GM13977 (cell line): ENCODE data around the gene PTPRE.

ENCODE experiments used
- DNase-seq: peaks from one replicate; pipeline ENCODE4 v3.0.0; 2012; ENCODE audit warnings: low spot score
- in situ Hi-C: fragments of 300-500 bp; cut with MboI; formaldehyde crosslinking; loops from one replicate; pipeline ENCODE4 v1.12.0; 2022; ENCODE audit warnings: low sequenced_read_pairs, low pct_unique_long_range_greater_than_20kb, mixed read lengths, inconsistent platforms; ENCODE audit not compliant: unreplicated experiment
- TF ChIP-seq, protein P1 (sequence below): IDR thresholded peaks from 2 replicates; pipeline ENCODE4 v1.5.1; 2012; ENCODE audit warnings: mild to moderate bottlenecking, control low read depth; ENCODE audit not compliant: insufficient read depth; ENCODE audit errors: extremely low read depth, missing control alignments

PTPRE gene

DNA sequence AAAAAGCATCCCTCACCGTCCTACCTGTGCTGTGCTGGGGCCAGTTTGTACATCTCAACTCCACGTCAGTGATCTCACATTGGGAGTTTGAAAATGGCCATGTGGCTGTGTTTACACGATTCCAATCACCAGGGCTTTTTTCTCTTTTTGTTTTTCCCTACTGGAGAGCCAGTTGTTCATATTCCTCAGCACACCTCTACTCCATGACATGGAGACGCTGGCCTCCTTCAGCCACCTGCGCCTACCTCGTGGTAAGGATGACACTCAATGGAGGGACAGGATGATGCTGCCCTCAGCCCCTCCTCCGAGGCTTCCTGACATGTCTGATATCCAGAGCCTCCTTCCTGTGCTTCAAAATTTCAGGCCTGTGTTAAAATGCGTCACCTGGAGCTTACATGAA is 24.5 kb upstream of the PTPRE start:
- no peak for DNase-seq
- TF ChIP-seq, protein P1, sequence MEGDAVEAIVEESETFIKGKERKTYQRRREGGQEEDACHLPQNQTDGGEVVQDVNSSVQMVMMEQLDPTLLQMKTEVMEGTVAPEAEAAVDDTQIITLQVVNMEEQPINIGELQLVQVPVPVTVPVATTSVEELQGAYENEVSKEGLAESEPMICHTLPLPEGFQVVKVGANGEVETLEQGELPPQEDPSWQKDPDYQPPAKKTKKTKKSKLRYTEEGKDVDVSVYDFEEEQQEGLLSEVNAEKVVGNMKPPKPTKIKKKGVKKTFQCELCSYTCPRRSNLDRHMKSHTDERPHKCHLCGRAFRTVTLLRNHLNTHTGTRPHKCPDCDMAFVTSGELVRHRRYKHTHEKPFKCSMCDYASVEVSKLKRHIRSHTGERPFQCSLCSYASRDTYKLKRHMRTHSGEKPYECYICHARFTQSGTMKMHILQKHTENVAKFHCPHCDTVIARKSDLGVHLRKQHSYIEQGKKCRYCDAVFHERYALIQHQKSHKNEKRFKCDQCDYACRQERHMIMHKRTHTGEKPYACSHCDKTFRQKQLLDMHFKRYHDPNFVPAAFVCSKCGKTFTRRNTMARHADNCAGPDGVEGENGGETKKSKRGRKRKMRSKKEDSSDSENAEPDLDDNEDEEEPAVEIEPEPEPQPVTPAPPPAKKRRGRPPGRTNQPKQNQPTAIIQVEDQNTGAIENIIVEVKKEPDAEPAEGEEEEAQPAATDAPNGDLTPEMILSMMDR, result no peak
- in situ Hi-C loops, result no loop called here

DNA sequence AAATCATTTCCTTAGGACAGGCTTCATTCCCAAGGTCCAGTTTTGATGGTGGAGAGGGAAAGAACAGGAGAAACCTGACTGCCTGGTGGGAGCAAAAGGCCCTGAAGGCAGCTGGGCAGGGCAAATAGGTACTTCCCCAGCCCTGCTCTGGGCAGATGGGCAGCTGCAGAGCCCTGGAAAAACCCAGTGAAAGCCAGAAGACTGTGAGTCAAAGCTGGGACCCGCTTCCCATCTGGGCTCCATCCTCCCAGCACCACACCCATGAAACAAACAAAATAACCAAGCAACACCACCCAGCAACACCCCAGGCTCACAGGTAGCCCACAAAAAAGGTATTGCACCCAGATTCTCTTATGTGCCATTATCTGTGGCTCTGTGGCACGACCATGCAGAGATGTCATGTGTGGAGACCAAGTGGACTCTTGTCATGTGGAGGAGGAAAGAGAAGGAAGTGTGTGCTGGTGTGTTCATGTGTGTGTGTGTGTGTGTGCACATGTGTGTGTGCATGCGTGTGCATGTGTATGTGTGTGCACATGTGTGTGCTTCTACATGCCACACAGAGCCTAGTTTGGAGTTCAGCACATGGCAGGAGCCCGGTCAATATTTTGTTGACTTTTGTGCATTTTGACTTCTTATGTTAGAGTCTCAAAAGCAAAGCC is 24.0 kb upstream of the PTPRE start:
- DNase-seq, result no peak
- in situ Hi-C loops, result no loop called here
- TF ChIP-seq, protein P1, result no peak

DNA sequence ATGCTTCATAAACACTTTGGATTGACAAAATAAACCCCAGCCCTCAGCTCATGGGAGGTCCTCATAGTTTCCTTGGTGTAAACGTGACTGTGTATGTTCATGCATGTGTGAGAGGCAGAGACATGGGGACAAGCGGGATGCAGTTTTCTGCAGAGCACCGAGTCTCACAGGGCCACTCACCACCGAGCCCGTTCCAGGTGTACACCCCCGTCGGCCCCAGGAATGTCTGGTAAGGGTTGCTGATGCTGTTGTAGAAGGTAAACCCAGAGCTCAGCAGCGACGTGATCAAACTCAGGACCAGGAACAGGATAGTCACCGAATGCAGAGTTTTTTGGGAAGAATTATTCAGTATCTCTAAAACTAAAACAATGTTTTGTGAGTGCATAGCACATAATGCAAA is 23.4 kb upstream of the PTPRE start:
- TF ChIP-seq, protein P1, result no peak
- DNase-seq, result no peak
- in situ Hi-C loops, result no loop called here

DNA sequence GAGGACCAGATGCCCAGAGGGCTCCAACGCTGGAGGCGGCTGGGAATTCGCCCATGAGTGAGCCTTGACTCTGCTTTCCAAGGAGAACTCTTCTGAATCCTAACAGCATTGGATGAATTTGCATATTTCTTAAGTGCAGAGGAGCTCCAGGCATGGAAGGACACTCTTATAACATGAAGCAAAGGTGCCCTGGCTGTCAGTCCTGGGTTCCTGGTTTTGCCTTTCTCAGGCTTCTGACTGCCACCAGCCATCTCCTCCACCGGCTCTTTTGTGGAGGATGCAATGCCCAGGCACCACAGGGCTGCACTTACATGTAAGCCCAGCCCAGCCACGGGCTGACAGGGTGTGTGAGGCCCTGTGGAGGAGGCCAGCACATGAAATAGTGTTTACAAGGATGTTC is 22.4 kb upstream of the PTPRE start:
- DNase-seq, result no peak
- TF ChIP-seq, protein P1, result no peak
- in situ Hi-C loops, result no loop called here

DNA sequence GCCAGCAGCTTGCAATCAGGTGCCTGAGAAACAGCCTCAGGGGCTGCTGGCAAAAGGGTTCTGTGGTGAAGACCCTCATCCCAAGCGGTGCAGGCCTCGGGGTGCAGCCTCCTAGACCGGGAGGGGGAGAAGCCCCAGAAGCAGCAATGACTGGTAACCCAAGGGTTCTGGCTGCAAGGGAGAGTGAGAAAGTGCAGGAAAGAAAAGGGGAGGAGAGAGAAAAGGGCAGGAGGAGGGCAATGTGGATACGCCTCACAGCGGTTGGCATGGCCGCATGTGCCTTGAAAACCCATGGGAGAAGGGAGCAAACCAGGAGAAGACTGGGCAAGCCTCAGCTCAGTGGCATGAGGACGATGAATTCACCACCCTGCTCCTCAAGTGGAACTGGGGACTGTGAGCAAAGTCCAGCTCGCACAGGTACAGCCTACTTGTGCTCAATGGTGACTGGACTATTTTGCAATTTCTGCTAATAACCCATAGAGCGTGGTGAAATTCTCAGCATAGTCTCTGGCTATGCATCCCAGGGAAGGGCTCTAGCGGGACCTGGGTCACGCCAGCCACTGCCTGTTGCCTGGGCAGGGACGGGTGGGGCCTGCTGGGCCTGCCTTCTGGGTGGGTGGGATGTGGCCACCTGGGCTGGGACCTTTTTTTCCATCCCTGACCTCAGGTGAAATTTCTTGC is 20.4 kb upstream of the PTPRE start:
- TF ChIP-seq, protein P1, result no peak
- no peak for DNase-seq
- in situ Hi-C loops, result no loop called here

DNA sequence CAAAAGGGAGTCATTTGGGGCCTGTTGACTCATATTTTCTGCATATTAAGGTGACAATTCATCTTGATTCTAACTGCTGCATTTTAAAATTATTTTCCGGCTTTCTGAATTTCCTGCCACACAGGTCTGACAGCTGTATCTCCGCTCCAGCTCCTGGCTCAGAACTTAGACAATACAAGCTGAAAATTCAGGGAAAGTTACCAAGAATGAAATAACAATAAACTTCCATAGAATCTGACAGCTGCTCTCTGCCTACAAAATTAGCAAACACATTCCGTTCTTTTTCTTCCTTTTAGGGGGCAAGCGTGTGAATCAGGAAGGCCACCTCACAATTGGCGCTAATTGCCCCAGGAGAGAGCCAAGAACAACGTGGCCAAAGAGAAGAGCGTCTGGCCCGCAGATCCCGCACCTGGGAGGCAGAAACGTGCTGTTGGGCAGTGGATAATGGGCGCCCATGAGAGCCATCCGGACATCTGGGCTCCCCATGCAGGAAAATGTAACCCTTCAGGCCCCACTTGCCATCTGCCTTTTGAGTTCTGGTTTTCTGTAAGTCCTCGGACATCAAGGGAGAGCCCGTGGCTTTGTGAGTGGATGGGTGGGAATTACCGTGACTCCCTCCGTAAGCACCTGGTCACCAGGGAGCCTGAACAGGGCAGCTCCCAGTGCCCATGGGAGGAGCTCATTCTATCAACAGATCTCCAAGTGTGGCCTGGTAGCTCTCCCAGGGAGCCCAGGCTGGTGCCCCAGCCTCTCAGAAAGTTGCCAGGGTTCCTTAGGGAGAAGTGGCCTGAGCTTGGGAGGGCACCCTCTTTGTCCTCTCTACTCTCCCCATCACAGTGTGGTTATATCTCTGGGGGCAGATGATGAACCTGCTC is 19.1 kb upstream of the PTPRE start:
- in situ Hi-C loops, result no loop called here
- DNase-seq, result no peak
- TF ChIP-seq, protein P1, result no peak
